GM18907 (cell line): Measurements from ENCODE around the gene APH1A.
A peak's percentile ranks its signal among the peaks of the same experiment; 100 is the strongest.
"Not testable (repeated sequence)": the region's sequence is repeated elsewhere in the genome, so short reads cannot be mapped to it uniquely, and the experiment has no call there.

ENCODE experiments used
- ATAC-seq: cut with Tn5 transposase; IDR thresholded peaks from one replicate; pipeline ENCODE4 v1.9.1; 2021; ENCODE audit warnings: mild to moderate bottlenecking, moderate library complexity; ENCODE audit not compliant: unreplicated experiment

The APH1A gene

DNA sequence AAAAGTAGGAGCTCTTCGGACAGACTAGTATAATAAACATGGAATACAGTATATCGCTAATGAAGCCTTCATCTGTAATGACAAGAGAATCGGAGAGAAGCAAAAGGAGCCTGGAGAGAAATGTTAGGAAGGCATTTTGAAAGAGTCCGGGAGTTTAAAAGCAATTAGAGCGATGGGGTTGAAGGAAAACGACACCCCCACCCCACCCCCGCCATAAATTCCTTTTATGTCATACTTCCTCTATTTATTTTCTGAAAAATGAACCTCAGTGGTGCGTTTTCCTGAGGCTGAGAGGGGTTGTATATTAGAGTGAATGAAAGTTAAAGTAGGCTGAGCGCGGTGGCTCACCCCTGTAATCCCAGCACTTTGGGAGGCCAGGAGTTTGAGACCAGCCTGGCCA lies 635 bp upstream of the APH1A start:
- no peak for ATAC-seq

DNA sequence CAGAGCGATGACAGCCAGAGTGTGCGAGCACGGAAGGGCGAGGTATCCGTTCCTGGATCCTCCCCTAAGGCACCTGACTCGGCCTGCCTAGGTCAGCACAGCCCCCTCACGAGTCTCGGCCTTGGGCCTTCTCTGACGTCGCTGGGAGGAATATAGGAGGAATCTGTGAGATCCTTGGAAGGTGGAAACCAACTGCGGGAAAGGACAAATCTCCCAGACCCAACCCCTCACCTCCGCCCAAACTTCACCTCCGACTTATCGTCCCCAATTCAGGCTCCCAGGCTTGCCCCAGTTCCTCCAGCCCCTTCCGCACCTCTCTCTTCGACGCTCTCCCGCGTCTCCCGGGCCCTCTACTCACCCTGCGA lies 494 bp downstream of the APH1A start:
- ATAC-seq, result peak; percentile 15

DNA sequence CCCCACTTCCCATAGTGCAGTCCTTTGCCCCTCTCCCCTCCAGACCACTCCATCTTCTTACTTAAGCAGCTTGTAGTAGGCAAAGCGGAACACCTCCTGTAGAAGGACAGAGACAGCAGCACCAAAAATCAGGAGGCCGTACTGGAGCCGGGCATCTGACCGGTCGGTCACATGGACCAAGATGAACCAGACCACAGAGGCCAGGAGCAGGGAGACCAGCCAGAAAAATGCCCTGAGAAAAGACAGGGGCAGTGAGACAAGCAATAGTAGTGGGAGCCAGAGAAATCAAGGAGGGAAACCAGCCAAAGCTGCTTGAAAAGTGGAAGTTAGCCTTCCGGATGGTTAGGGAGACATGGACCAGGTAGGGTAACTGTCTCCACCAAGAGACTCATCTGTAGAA lies 920 bp downstream of the APH1A start:
- ATAC-seq, result no peak

DNA sequence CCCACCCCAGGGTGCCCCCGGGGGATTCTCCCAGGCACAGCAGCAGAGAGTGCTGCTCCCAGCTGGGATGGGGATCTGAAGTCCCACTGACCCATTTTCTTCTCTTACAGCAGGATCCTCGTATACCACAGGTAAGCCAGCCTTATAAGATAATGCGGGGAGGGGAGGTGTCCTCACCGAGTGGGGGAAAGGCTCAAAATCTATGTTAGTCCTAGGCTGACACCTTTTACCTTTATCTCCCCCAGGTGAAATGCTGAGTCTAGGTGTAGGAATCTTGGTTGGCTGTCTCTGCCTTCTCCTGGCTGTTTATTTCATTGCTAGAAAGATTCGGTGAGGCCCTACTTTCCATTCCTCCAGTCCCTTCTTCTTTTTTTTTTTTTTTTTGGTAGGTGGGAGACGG lies 5.3 kb downstream of the APH1A start:
- ATAC-seq, result no peak

DNA sequence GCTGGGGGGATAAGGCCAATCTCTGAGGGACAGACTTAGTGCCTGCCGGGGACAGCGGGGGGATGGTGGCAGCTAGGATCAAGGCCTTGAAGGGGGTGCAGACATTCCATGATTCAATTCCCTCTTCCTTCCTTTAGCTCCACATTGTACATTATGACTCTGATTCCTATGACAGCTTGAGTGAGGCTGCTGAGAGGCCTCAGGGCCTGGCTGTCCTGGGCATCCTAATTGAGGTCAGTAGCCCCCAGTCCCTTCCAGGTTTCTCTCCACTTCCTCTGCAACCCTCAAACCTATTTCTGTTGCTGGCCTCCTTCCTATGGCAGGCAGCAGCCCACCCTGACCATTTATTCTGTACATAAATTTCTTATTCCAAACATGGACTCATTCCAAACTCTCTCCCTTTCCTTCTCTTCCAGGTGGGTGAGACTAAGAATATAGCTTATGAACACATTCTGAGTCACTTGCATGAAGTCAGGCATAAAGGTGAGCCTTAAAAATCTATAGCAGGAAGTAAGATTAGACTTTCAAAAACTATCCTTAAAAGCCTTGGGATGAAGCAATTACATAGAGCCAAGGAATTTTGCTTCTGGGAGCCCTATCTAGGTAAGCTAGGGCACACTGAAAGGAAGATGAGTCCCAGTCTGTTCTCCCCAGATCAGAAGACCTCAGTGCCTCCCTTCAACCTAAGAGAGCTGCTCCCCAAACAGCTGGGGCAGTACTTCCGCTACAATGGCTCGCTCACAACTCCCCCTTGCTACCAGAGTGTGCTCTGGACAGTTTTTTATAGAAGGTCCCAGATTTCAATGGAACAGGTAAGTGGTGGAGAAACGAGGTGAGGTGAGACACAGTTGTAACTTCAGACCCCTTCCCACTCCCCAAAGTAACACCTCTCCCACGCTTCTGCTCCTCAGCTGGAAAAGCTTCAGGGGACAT lies 6.2 kb downstream of the APH1A start:
- no peak for ATAC-seq

DNA sequence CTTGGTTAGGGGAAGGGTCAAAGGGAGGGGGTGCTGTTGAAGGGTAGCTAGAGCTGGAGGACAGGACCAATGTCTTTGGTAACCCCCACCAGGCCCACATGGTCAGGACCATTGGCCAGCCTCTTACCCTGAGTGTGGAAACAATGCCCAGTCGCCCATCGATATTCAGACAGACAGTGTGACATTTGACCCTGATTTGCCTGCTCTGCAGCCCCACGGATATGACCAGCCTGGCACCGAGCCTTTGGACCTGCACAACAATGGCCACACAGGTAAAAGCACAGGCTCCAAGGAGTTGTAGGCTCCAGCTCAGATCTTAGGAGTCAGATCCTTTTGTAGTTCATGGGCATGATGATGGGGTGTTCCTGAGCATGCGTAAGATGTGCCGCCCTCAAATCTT lies 7.4 kb downstream of the APH1A start:
- ATAC-seq, result no peak

DNA sequence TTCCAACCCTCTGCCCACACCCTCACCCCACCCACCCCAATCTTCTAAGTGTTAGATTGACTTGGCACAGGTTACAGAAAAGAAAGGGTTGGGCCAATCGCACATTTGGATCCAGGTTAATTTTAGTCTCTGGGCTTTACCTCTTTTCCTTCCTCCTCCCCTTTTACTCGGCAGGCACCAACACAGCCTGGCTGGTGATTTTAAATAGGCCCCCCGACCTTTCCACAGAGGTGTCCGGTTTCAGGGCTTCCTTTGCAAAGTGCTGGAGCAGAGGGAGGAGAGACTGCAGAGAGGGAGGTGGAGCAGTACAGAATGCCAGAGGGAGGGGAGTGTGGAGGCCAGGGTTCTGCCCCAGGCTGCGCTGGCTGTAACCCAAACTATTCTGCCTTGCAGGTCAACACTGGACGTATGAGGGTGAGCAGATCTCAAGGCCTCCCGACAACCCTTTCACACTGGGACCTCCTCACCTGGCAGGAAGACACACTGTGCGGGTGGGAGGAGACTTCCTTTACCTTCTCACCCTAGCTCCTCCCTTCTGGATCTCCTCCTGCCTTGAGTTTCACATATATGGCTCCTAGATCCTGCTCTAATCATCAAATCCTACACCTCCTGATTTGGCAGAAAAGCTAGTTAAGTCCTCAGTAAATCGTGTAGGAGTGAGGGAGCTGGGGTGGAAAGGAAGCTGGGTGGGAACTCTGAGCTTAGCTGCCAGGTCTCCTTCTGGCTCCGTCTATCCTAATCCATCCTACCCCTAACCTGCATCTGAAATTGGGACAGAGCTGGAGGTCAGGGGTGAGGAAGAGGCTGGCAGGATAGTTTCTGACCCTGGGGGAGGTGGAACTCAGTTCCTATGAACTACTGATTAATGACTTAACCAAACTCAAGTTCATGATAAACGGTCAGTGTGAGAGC lies 8.8 kb downstream of the APH1A start:
- ATAC-seq, result no peak

DNA sequence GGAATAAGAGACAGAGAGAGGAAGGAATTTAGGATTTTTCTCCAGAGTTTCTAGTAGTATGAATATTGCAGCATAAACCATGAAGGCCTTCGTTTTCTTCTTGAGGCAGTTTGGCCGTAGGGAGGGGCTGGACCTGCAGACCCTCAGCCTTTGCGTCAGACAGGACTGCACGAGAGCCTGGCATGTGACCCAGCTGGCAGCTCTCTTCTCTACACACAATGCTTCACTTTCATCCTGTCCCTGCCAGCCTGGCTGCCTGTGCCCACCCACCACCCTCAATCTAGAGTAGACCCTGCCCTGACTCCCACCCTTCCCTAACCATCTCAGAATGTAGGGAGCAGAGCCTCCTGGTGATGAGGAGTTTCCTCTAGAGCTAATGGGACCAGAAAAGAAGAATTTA lies 9.6 kb downstream of the APH1A start:
- ATAC-seq, result no peak

DNA sequence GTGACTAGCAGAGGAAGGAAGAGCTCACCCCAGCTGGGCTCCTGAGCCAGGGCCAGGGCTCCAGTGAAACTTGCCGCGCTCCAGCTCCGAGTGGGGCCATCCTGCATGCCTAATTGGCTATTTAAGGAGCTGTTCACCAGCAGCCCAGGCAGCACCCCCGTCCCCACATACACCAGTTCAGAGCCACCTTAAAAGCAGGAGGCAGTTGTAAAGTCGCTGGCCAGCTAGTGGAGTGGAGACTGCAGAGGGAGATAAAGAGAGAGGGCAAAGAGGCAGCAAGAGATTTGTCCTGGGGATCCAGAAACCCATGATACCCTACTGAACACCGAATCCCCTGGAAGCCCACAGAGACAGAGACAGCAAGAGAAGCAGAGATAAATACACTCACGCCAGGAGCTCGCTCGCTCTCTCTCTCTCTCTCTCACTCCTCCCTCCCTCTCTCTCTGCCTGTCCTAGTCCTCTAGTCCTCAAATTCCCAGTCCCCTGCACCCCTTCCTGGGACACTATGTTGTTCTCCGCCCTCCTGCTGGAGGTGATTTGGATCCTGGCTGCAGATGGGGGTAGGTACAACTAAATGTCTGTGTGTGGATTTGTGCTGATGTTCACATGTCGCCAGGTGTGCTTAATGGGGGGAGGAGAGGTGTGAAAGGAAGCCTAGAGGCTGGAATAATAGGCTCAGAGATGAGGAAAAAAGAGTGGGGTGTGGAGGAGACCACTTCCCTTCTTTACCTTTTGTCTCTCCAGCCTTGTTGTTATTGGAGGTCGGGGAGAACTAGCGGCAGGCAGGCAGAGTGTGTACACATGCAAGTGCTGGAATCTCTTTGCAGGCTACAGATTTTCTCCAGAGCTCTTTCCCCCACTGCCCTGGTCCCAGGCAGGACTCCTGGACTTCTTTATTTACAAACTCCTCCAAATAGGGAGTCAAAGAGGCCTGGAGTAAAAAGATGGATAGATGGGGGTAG lies 10.9 kb downstream of the APH1A start, which contains the start of gene CA14:
CA14 (plus strand) TSS at position 151 of the 962 bp plus-strand sequence; CDS start at position 506, 355 bp downstream.
- no peak for ATAC-seq

DNA sequence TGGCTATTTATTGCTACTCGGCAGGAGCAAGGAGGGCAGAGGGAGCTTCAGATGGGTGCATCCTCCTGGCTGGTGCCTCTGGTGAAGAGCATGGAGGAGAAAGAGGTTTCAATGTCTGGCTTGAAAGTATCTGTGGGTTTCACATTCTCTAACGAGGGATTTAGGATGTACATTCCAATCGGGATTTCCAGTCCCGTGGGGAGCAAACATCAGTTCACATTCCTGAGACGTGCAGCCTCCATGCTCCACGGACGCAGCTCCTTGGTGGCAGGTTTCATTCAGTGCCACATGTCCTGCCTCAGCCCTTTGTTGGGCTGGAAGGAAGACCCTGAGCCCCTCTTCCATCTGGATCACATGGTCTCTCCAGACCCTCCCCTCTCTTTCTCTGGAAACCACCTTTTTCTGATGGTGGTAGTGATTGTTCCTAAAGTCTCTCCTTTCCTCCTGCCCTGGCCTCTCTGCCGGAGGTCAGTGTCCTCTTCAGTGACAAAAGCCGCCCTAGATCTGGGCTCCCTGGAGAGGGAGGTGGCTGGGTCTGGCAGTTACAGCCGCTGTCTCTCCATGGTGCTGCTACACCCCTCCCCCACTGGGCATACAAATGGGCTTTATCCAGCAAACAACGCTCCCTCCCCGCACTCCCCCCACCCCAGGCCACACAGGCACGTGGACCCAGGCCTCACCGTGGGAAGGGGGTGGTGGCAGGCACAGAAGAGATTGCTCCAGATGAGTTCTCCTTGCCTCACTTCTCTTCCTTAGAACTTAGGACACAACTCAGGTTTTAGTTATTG lies 12.1 kb downstream of the APH1A start:
- ATAC-seq, result no peak

DNA sequence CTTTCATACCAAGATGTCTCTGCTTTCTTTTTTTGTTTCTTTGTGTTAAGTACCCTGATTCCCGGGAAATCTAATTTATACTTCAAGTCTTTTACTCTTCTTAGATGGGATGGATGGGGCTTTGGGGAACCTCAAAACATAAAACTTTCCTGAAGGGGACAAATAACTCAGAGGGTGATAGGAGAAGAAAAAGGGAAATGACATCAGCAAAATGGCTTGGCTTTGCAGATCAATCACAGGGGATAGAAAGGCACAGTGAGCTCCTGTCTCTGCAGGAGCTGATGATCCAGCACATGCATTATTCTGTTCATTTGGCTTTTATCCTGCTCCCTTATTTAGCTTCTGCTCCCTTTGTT lies 12.6 kb downstream of the APH1A start:
- no peak for ATAC-seq

DNA sequence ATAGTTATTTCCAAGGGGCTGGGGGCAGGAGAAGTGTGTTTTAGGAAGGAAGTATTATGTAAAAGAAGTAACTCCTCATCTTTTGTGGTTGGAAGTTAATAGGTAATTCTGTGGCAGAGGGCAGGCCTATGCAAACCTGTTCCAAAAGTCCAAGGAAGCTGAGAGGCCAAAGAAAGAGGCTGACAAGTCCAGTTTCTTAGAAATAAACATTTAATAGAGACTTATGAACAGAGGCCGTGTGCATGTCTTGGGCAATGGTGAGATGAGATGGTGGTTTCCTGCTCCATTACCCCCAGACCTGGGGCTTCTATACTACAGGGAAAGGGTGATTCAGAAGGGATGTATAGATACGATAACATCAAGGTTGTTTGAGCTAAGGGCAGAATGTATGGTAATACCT lies 18.9 kb downstream of the APH1A start:
- no peak for ATAC-seq

DNA sequence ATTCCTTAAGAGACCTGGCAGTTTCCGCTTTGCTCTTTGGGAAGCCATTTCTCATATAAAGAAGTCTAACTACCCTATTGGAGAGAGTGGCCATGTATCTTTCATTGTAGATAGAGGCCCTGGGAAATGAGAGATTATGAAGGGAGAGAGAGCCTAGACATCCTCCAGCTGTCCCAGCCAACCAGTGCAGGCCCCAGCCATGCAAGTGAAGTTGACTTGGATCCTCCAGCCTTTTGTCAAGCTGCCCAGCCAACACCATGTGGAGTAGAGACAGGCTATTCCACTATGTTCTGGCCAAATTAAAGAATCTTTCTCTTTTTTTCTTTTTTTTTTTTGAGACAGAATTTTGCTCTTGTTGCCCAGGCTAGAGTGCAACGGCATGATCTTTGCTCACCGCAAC lies 25.8 kb downstream of the APH1A start:
- ATAC-seq, result no peak

DNA sequence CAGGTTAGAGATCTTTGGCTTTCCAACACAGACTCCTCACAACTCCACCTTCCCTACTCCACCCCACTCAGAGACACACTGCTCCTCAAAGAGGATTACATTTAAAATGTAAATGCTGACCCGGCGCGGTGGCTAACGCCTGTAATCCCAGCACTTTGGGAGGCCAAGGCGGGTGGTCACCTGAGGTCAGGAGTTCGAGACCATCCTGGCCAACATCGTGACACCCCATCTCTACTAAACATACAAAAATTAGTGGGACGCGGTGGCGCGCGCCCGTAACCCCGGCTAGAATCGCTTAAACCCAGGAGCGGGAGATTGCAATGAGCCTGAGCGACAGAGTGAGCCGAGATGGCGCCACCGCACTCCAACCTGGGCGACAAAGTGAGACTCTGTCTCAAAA lies 31.1 kb downstream of the APH1A start:
- no peak for ATAC-seq

DNA sequence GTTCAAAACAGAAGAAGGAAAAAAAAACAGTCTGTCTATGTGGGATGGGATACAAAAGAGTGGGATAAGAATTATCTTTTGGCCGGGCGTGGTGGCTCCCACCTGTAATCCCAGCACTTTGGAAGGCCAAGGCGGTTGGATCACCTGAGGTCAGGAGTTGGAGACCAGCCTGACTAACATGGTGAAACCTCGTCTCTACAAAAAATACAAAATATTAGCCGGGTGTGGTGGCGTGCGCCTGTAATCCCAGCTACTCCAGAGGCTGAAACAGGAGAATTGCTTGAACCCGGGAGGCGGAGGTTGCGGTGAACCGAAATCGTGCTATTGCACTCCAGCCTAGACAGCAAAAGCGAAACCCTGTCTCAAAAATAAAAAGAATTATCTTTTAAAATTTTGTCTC lies 31.6 kb downstream of the APH1A start:
- ATAC-seq, result not testable (repeated sequence)

DNA sequence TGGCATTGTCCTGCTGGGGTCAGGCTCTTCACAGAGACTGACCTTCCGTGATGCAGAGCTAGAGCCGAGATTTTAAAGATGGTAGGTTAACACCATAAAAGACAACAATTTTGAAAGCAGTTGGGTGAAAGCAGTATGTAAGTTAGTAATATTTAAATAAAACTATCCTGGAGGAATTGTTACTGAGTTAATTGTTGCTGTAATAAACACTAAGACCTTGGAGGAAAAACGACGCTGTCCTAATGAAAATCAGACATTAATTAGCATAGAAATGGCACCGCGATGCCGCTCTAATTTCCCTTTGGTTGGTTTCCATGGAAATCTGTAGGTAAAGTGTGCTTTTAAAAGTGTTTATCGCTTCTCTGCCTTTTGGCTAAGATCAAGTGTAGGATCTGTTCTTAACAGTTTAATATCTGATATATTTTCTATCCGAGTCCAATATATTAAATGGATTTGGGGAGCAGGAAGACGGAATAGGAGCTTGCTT lies 32.2 kb downstream of the APH1A start:
- ATAC-seq, result no peak

DNA sequence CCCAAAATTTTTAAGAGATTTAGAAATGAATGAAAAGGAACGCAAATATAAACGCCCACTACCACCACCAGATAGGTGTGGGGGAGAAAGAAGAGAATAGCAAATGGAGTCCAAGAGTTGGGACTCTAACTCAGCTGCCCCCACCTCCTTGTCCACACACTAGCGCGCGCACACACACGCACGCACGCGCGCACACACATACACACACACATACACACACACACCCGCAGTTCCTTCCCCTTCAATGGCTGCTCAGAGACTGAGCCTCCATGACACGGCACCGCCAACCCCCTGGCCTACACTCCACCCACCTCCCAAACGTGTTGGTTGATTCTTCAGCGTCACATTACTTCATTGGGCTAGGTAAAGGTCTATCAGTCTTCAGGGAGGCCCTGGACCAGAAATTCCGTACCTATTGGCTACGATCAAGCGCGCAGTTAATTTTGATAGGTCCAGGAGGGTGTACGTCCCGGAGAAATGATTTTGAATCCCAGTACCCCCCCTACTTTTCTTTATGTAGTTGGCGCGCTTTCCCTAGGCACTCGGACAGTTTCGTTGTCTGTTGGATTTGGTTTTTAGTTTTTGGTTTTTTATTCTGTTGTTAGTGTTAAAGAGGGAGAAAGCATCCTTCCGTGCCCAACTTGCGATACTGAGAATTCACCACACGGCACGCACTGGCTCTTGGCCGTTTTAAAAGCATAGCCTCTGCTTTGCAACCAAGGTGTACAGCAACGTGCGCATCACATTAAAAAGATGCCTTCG lies 32.8 kb downstream of the APH1A start, which contains the start of gene ANP32E:
ANP32E (minus strand) TSS at position 261 of the 762 bp plus-strand sequence. CDS start 326 bp downstream, outside the sequence.
- peak; percentile 82 for ATAC-seq

DNA sequence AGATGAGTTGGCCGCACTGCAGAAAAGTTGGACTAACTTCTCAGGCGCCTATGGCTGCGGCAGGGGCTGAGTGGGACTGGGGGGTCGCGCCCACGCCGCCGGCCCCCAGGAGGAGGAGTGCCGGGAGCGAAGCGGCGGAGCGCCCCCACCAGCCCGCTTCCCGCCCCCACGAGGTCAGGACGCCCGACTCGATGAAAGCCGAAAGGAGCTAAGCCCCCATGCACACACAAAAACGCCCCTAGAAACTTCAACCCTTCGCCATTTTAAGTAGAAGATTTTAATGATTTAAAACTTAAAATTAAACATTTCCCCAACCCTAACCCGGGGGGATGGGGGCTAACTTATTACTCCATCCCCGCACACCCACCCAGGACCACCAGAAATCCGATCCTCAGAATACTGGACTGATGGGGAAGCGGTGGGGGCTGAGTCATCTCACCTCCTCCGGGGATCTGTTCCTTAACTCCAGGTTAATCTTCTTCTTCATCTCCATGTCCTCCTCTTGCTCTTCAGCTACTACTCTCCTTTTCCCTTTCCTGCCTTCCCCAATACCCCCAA lies 33.4 kb downstream of the APH1A start:
- peak; percentile 6 for ATAC-seq
